ENCODE measurements around the gene LOXL3.

LOXL3 gene

GRCh38 chr2:74510272-74510671 is 43.5 kb downstream of the LOXL3 start:
- Histone ChIP-seq H3K27me3 (replicated peaks; ENCODE audit: control insufficient read depth, insufficient read depth, low read length) (peaks cover 45% of the 10 kb centered on the region), H3K36me3 (ENCODE audit: control insufficient read depth, insufficient read depth, low read length, severe bottlenecking) (peaks cover 9% of the 10 kb centered on the region), H3K4me3 (ENCODE audit: low read length) (no peak overlapping the region), H3K4me1 (ENCODE audit: control insufficient read depth, insufficient read depth, low read length) (peaks cover 22% of the 10 kb centered on the region), H3K9ac (ENCODE audit: low read length) (no peak overlapping the region), H3K9me3 (ENCODE audit: control insufficient read depth, low read length) (no peaks in the 10 kb centered on the region)
- DNase-seq (ENCODE audit: low read depth), result no peak

GRCh38 chr2:74507926-74508520 is 45.7 kb downstream of the LOXL3 start:
- H3K9me3 ChIP-seq (ENCODE audit: control insufficient read depth, low read length), result no peaks in the 10 kb centered on the region
- H3K27me3 ChIP-seq (replicated peaks; ENCODE audit: control insufficient read depth, insufficient read depth, low read length), result peaks cover 25% of the 10 kb centered on the region
- H3K4me1 ChIP-seq (ENCODE audit: control insufficient read depth, insufficient read depth, low read length), result peaks cover 41% of the 10 kb centered on the region
- peaks cover 18% of the 10 kb centered on the region for H3K36me3 ChIP-seq (ENCODE audit: control insufficient read depth, insufficient read depth, low read length, severe bottlenecking)
- H3K9ac ChIP-seq (ENCODE audit: low read length), result peak overlapping the region; percentile 99
- DNase-seq (ENCODE audit: low read depth), result peak; percentile 76
- peak overlapping the region; percentile 96 for H3K4me3 ChIP-seq (ENCODE audit: low read length)

GRCh38 chr2:74507145-74507925 is 46.4 kb downstream of the LOXL3 start, which contains the start of gene PCGF1:
TSS of gene PCGF1 (minus strand) at chr2:74507695. CDS start at chr2:74507668, 27 bp downstream.
- DNase-seq (ENCODE audit: low read depth), result peak; percentile 99

GRCh38 chr2:74505448-74506246 is 48.1 kb downstream of the LOXL3 start:
- H3K27me3 ChIP-seq (replicated peaks; ENCODE audit: control insufficient read depth, insufficient read depth, low read length), result peaks cover 4% of the 10 kb centered on the region
- H3K36me3 ChIP-seq (ENCODE audit: control insufficient read depth, insufficient read depth, low read length, severe bottlenecking), result peaks cover 18% of the 10 kb centered on the region
- H3K9ac ChIP-seq (ENCODE audit: low read length), result peak overlapping the region; percentile 94
- H3K4me3 ChIP-seq (ENCODE audit: low read length), result peak overlapping the region; percentile 96
- H3K4me1 ChIP-seq (ENCODE audit: control insufficient read depth, insufficient read depth, low read length), result peaks cover 44% of the 10 kb centered on the region
- DNase-seq (ENCODE audit: low read depth), result no peak
- H3K9me3 ChIP-seq (ENCODE audit: control insufficient read depth, low read length), result no peaks in the 10 kb centered on the region

More at GRCh38 chr2:74507145-74507925, 46.4 kb downstream of the LOXL3 start, which contains the start of gene PCGF1:
- Histone ChIP-seq H3K9ac (ENCODE audit: low read length) (peak within 1 kb of the TSS; percentile 99), H3K4me1 (ENCODE audit: control insufficient read depth, insufficient read depth, low read length) (peaks cover 44% of the 10 kb centered on the region), H3K27me3 (replicated peaks; ENCODE audit: control insufficient read depth, insufficient read depth, low read length) (peaks cover 20% of the 10 kb centered on the region), H3K9me3 (ENCODE audit: control insufficient read depth, low read length) (no peaks in the 10 kb centered on the region), H3K36me3 (ENCODE audit: control insufficient read depth, insufficient read depth, low read length, severe bottlenecking) (peaks cover 18% of the 10 kb centered on the region), H3K4me3 (ENCODE audit: low read length) (peak within 1 kb of the TSS; percentile 96)

- Histone ChIP-seq H3K36me3 (ENCODE audit: control insufficient read depth, insufficient read depth, low read length, severe bottlenecking) (peaks cover 18% of the 10 kb centered on the region), H3K27me3 (replicated peaks; ENCODE audit: control insufficient read depth, insufficient read depth, low read length) (no peaks in the 10 kb centered on the region), H3K4me3 (ENCODE audit: low read length) (peak overlapping the region; percentile 96), H3K9me3 (ENCODE audit: control insufficient read depth, low read length) (no peaks in the 10 kb centered on the region), H3K9ac (ENCODE audit: low read length) (peak overlapping the region; percentile 94), H3K4me1 (ENCODE audit: control insufficient read depth, insufficient read depth, low read length) (peaks cover 44% of the 10 kb centered on the region)
- DNase-seq (ENCODE audit: low read depth), result peak; percentile 5
These were observed 49.2 kb downstream of the LOXL3 start for GRCh38 chr2:74504591-74504990.

- Histone ChIP-seq H3K27me3 (replicated peaks; ENCODE audit: control insufficient read depth, insufficient read depth, low read length) (no peaks in the 10 kb centered on the region), H3K9me3 (ENCODE audit: control insufficient read depth, low read length) (no peaks in the 10 kb centered on the region), H3K4me3 (ENCODE audit: low read length) (peak overlapping the region; percentile 96), H3K9ac (ENCODE audit: low read length) (peak overlapping the region; percentile 94), H3K4me1 (ENCODE audit: control insufficient read depth, insufficient read depth, low read length) (peaks cover 49% of the 10 kb centered on the region), H3K36me3 (ENCODE audit: control insufficient read depth, insufficient read depth, low read length, severe bottlenecking) (peaks cover 18% of the 10 kb centered on the region)
- DNase-seq (ENCODE audit: low read depth), result peak; percentile 14
These were observed 50.0 kb downstream of the LOXL3 start for GRCh38 chr2:74503506-74504475.

- Histone ChIP-seq H3K9ac (ENCODE audit: low read length) (peak overlapping the region; percentile 94), H3K9me3 (ENCODE audit: control insufficient read depth, low read length) (no peaks in the 10 kb centered on the region), H3K27me3 (replicated peaks; ENCODE audit: control insufficient read depth, insufficient read depth, low read length) (no peaks in the 10 kb centered on the region), H3K4me1 (ENCODE audit: control insufficient read depth, insufficient read depth, low read length) (peaks cover 53% of the 10 kb centered on the region), H3K36me3 (ENCODE audit: control insufficient read depth, insufficient read depth, low read length, severe bottlenecking) (peaks cover 18% of the 10 kb centered on the region), H3K4me3 (ENCODE audit: low read length) (peak overlapping the region; percentile 96)
- peak; percentile 91 for DNase-seq (ENCODE audit: low read depth)
These were observed 50.8 kb downstream of the LOXL3 start for GRCh38 chr2:74502720-74503505.

GRCh38 chr2:74502147-74502719 is 51.5 kb downstream of the LOXL3 start:
- Histone ChIP-seq H3K9me3 (ENCODE audit: control insufficient read depth, low read length) (no peaks in the 10 kb centered on the region), H3K36me3 (ENCODE audit: control insufficient read depth, insufficient read depth, low read length, severe bottlenecking) (peaks cover 18% of the 10 kb centered on the region), H3K4me1 (ENCODE audit: control insufficient read depth, insufficient read depth, low read length) (peaks cover 58% of the 10 kb centered on the region), H3K9ac (ENCODE audit: low read length) (peak overlapping the region; percentile 94), H3K4me3 (ENCODE audit: low read length) (peak overlapping the region; percentile 96), H3K27me3 (replicated peaks; ENCODE audit: control insufficient read depth, insufficient read depth, low read length) (no peaks in the 10 kb centered on the region)
- DNase-seq (ENCODE audit: low read depth), result no peak

GRCh38 chr2:74501335-74502071 is 52.2 kb downstream of the LOXL3 start:
- Histone ChIP-seq H3K9ac (ENCODE audit: low read length) (peak overlapping the region; percentile 94), H3K36me3 (ENCODE audit: control insufficient read depth, insufficient read depth, low read length, severe bottlenecking) (peaks cover 18% of the 10 kb centered on the region), H3K27me3 (replicated peaks; ENCODE audit: control insufficient read depth, insufficient read depth, low read length) (no peaks in the 10 kb centered on the region), H3K4me1 (ENCODE audit: control insufficient read depth, insufficient read depth, low read length) (peaks cover 53% of the 10 kb centered on the region), H3K4me3 (ENCODE audit: low read length) (peak overlapping the region; percentile 96), H3K9me3 (ENCODE audit: control insufficient read depth, low read length) (no peaks in the 10 kb centered on the region)
- DNase-seq (ENCODE audit: low read depth), result no peak

Measured in adipocyte (in vitro differentiated cells).